Eye (tissue), 1 donor: ENCODE results near the gene C1orf50.
"Not testable (repeated sequence)": the region's sequence is repeated elsewhere in the genome, so short reads cannot be mapped to it uniquely, and the experiment has no call there.

Experiments
- DNase-seq: peaks from one replicate; pipeline ENCODE4 v3.0.0-alpha.2; 2015

C1orf50 gene

DNA sequence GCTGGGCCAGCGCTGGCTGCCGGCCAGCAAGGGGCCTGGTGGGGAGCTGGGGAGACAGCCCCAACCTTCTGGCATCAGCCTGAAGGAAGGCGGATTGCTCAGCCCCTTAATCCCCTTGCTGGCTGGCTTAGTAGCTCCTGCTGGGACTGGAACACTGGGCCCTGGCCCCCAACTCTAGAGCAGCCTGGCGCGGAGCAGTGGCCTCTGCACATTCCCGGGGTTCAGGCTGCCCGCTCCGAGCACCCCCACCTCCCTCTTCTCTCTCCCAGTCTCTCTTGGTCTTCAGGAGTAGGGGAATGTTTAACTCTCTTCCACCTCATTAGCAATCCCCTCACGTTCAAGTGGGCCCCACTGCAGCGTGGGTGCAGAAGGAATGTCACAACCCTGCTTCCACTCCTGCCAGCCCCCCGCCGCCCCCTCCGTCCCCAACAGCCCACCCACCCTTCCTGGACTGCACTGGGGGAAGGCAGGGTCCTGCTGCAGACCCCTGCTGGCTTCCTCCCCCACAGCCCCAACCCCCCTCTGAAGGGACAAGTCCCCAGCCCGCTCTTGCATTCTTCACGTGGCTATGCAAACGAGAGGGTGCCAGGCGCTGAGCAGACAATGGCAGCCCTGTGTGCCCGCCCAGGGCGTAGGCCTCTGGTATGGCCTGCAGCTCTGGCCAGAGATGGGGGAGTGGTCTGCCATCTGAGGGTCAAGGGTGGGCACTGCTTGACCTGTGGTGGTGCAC, 26.0 kb upstream of the C1orf50 start:
- DNase-seq, result peak; percentile 79

GRCh38 chr1:42741706-42742105, 25.3 kb upstream of the C1orf50 start:
- no peak for DNase-seq

- DNase-seq, result no peak
Measured at GRCh38 chr1:42742141-42742540, 24.9 kb upstream of the C1orf50 start.

DNA sequence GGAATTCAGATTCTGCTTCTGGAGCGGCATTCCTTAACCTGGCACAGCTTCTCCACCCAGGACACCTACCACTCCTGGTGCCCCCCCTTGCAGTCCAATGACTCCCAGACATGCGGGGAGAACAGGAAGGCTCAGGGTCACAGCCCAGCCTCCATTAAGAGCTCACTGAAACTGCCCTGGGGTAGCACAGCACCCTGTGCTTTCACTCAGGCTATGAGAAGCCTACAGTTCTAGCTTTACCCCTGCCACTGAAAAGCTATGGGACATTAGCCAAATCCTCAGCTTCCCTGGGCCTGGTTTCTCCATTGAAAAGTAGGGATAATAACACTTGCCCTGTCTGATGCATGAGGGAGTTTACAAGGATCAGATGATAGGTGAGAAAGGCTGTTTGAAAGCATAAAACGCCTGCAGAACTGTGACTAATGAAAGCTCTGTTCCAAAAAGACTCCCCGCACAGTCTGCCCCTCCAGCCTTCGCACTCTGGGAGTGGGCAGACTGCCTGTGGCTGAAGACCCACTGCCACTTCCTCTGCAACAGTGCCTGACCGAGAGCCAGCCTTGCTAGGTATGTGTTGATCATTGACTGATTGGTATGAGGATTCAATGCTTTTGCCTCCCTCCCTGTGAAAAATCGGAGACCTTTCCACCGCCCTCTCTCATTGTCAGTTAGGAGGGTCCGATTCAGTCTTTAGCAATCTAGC, 24.3 kb upstream of the C1orf50 start:
- no peak for DNase-seq

- DNase-seq, result peak; percentile 54
Measured at GRCh38 chr1:42743317-42744147, 23.5 kb upstream of the C1orf50 start.

GRCh38 chr1:42744148-42744413, 23.0 kb upstream of the C1orf50 start:
- DNase-seq, result no peak

- no peak for DNase-seq
Measured at GRCh38 chr1:42745851-42746250, 21.2 kb upstream of the C1orf50 start.

GRCh38 chr1:42746436-42747105, 20.5 kb upstream of the C1orf50 start:
- no peak for DNase-seq

GRCh38 chr1:42747125-42747524, 19.9 kb upstream of the C1orf50 start:
- DNase-seq, result peak; percentile 85

DNA sequence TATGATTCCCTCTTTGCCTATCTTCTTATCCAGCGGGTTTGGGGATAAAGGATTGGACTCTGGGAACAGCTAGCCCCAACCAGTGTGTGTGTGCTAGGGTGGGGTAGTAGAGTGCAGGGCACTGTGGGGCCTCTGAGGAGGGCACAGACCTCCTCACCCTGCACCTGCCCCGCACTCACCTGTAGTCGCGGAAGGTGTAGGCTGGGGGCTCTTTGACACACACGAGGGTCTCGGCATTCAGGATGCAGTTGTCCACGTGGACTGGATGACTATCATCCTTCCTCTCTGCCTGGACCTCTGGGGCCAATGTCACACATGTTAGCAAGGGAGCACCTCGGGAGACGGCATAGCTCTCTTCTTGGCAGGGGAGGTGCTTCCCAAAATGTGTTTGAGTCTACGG, 19.0 kb upstream of the C1orf50 start:
- DNase-seq, result no peak

DNA sequence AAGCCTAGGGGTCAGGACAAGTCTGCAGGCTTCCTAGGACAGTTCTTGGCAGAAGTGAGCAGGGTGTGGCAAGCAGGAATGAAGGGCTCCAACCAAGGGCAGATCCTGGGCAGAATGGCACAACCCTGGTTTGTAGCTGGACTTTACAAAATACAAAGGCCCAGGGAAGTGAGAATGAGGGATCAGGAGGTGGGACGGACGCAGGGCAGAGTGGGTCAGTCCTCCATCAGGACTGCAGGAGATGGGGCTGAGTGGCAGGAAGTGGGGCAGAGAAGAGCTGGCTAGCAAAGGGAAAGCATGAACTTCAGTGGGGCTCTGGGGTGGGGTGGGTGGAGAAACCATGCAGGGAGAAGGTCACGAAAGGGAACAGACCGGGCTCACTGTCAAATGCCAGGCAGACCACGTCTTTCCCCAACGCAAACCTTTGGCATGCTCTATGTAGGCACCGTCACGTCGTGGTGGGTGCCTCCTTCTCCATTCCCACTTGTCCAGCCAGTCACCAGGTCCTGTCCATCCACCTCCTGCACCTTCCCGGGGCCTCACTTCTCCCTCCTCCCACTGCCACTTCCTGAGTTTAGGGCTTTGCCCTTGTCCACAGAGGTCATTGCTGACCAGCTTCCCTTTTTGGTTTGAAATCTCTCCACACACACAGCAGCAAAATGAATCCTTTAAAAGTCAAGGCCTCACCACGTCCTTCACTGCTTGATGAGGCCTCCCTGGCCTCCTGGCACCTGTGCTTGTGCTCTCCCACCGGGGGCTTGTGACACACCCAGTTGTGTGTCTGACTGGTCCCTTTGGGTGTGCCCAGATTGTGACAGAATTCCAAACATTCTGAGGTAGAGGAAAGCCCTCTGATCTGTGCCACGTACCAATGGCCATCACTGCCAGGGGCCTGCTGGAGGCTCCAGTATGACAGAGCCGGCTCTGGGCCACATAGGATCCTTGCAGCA, 18.3 kb upstream of the C1orf50 start:
- no peak for DNase-seq

- DNase-seq, result no peak
Measured at GRCh38 chr1:42750041-42750440, 17.0 kb upstream of the C1orf50 start.

DNA sequence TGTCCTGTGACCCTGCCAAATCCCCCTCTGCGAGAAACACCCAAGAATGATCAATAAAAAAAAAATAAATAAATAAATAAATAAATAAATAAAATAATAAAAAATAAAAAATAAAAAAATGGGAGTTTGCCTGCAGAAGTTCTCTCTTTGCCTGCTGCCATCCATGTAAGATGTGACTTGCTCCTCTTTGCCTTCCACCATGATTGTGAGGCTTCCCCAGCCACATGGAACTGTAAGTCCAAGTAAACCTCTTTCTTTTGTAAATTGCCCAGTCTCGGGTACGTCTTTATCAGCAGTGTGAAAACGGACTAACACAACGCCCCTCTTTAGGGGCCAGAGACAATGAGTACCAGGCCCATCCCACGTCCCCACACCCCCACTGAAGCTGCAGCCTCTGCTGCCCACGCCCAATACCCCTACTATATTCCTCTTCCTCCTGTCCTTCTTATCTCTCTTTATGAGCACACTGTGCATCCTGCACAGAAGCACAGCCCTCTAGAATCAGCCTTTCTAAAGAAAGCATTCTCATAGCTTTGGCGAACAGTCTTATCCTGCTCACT, 15.5 kb upstream of the C1orf50 start:
- not testable (repeated sequence) for DNase-seq

DNA sequence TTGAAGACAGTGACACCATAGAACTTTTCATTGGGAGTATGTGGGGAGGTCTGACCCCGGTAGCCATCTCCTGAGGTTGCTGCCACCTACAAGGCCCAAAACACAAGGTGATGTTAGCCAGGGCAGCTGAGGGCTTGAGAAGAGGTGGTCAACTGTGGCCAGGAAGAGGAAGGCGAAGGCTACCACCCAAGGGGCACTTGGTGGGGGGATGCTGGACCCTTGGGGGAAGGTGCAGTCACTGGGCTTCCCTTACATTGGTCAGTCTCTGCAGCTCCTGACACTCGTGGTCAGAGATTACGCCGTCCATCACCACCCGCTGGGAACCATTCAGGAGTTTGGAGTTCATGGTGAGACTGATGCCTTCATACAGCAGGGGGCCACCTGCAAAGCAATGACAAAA, 14.8 kb upstream of the C1orf50 start:
- no peak for DNase-seq

DNA sequence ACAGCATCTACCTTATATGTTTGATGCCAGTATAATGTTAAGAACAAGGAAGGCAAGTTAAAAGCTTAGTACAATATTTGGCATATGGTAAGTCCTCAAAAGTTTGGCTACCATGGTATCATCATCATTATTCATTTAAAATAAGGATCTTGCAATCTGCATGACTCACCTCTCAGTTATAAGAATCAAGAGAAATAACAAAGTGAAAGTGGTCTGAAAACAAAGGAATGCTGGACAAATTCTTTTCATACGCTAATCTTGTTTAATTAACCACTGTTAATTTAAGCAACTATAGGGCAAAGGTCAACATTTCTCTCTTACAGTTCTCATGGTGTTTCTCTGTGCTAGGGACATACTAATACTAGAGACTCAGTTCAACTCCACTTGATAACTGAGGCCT, 14.0 kb upstream of the C1orf50 start:
- DNase-seq, result no peak

DNA sequence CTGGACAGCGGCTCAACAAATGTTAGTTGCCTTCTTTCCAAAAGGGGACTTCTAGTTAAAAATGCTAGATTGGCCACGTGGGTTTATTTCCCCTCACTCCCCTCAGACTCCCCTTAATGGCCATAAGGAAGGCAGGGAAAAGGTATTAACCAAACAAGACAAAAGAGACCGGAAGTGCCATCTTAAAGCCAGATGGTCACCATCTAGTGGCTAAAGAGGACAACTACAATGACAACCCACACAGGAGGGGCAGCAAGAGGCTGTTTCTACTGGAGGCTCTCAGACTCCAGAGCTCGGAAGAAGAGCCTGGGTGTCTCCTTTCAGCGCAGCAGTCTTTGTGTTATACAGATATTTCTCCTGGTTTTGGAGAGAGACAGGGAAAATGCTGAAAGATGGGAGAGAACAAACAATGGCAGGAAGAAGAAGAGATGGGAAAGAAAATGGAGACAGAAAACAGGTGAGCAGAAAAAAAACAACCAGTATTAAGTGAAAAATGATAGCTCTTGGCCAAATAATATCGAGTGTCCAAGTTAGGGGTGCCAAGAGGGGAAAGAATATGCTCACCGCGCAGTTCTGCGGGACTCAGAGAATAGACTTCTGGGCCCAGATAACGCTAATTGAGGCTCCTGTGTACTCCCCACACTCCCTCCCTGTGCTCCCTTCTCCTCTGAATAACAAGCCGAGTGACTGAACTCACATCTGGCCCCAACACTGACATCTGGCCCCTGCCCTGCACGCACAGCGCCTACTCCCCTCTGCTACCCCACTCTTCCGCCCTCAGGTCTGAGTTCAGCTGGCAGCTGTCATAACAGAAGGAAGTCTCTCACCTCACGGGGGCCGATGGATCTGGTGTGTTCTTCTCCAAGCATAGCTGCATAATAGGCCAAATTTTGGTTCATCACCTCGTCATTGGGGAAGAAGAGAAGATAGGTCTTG, 9.8 kb upstream of the C1orf50 start:
- DNase-seq, result peak; percentile 84

DNA sequence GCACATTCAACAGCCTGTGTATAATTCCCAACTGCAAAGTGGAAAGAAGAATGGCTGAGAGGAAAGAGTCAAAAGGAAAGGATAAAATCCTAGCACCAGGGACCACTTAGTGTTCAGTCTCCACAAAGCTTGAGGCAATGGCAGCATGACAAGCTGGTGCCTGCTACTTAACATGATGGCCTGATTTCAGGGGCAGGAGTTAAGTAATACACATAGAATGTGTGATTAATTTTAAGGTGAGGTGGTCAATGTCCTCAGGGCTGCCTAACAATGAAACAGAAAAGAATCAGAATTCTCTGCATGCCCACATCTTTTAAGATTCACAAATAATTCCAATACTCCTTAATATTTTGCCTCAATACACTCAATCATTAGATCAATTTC, 9.2 kb upstream of the C1orf50 start:
- DNase-seq, result no peak

- DNase-seq, result no peak
Measured at GRCh38 chr1:42758641-42759040, 8.4 kb upstream of the C1orf50 start.

DNA sequence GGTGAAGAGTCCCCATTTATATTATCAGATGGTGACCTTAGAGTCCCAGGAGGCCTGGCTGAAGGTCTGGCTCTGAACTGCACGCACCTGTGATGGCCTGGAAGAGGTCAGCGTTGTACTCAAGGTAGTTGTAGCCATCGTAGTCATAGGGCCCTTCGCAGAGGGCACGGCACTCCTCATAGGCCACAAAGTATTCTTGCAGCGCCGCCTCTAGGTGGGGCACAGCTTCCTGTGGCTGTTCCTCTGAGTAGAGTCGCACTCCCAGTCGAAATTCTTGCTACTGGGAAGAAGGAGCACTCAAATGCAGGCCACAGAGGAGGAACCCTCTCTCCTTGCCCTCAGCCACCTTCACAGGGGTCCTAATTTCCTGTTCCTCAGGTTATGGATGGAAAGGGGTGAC, 7.9 kb upstream of the C1orf50 start:
- DNase-seq, result no peak

GRCh38 chr1:42761567-42761966, 5.5 kb upstream of the C1orf50 start:
- DNase-seq, result no peak

DNA sequence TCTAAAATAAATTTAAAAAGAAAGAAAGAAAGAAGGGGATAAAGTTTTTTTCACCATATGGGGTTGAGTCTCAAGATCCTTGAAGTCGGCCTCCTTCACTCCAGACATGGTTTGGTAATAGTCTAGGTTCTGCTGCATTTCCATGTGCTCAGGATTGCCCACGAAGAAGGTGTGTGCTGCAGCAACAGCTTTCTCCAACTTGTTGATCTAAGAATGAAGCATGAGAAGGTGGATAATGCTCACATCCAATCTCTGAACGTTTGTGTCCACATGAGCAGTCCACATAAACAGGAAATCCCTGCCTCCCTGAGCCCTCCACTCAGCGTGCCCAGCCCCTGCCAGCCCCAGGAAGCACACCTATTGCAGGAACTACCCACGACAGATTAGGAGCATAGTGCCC, 4.8 kb upstream of the C1orf50 start:
- no peak for DNase-seq
